Gastroesophageal sphincter (tissue), 4 donors: ENCODE results near the gene GPR37L1. TPM values are rescaled to one million over a fixed set of nuclear protein-coding genes. Genes with fewer than 3 reads are reported as not detected.

Source experiments
- ATAC-seq: fragments of 150-250 bp; one replicate; pipeline ENCODE4 v1.9.1; 2016; ENCODE audit warnings: mild to moderate bottlenecking, moderate library complexity
- H3K27ac ChIP-seq, 4 donors: fragments of 200-600 bp; sonication (generic) in 3 of 4; 1 replicate in 3 of 4; 2 replicates in 1 of 4; pipeline ENCODE4 v1.5.1; 2016 to 2019
- H3K27me3 ChIP-seq: fragments of 200-600 bp; sonication (generic); one replicate; pipeline ENCODE4 v1.5.1; 2019
- H3K36me3 ChIP-seq, 2 donors: fragments of 200-600 bp; sonication (generic); one replicate each; pipeline ENCODE4 v1.5.1; 2019; ENCODE audit warnings: control low read depth in 1 of 2
- H3K4me1 ChIP-seq, 3 donors: fragments of 200-600 bp; sonication (generic); 1 replicate in 2 of 3; 2 replicates in 1 of 3; pipeline ENCODE4 v1.5.1; 2016 to 2019; ENCODE audit warnings: control low read depth in 2 of 3
- H3K4me3 ChIP-seq, 2 donors: fragments of 200-600 bp; sonication (generic); one replicate each; pipeline ENCODE4 v1.5.1; 2019; ENCODE audit warnings: mild to moderate bottlenecking in 1 of 2, moderate library complexity in 1 of 2
- H3K9me3 ChIP-seq, 3 donors: fragments of 200-600 bp; sonication (generic); one replicate each; pipeline ENCODE4 v1.5.1; 2017 to 2019; ENCODE audit warnings: control low read depth in 2 of 3
- EP300 ChIP-seq: sonication (generic); formaldehyde crosslinking; IDR thresholded peaks from one replicate; pipeline ENCODE4 v1.6.1; 2017; ENCODE audit warnings: antibody characterized with exemption, mild to moderate bottlenecking
- POLR2A ChIP-seq, 2 donors: fragments of 450-650 bp; IDR thresholded peaks; one replicate each; pipeline ENCODE4 v1.6.1; 2017; ENCODE audit warnings: antibody characterized with exemption in 2 of 2, mild to moderate bottlenecking in 2 of 2, moderate library complexity in 1 of 2
- POLR2AphosphoS5 ChIP-seq: sonication (generic); formaldehyde crosslinking; IDR thresholded peaks from one replicate; pipeline ENCODE4 v1.6.1; 2017; ENCODE audit warnings: antibody characterized with exemption
- WGBS, 2 donors: methylation state at CpG; one replicate each; pipeline ENCODE4 v1.1.5; 2018; ENCODE audit warnings: low coverage in 1 of 2; 5-methylcytosine and 5-hydroxymethylcytosine counted together
- total RNA-seq, 4 donors: library from RNA; depleted of rRNA; stranded (reverse); fragments of >200 nt; gene quantifications; one replicate each; pipeline ENCODE4 v1.1.0, GENCODE V29; 2016
- TF ChIP-seq, protein P1 (sequence below), 4 experiments: fragments of 200-600 bp in 2 of 4; fragments of 450-650 bp in 2 of 4; sonication (generic) in 1 of 4; IDR thresholded peaks; one replicate each; pipeline ENCODE4 v1.5.1; 2017 to 2019; ENCODE audit warnings: antibody characterized with exemption in 4 of 4, mild to moderate bottlenecking in 2 of 4, moderate library complexity in 2 of 4

GPR37L1 gene
- total RNA-seq, 4 donors from 2014 or later = 0.16 to 0.39 (median 0.27) TPM

DNA sequence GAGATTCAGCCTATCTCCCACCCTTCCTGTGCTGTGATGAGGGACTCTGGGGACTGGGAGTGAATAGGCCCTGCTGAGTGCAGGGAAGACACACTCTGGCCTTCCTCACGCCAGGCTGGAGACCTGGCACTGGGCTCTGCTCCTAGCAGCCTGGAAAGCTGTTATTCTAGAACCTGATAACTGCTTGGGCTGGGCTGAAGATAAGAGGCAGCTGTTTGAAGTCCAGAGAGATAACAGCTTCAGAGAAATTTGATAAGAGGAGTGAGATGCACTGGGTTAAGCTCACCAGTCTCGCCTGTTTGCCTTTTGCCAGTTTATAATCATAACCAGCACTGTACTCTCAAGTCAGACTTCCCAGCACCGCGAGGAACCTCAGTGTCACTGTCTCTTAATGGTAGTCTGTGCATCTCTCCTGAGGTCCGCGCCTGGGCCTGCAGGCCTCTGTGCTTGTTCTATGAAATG, 46.6 kb upstream of the GPR37L1 start:
- Histone ChIP-seq H3K27ac (no peak overlapping the region), H3K9me3 (no peaks in the 10 kb centered on the region), H3K36me3 (no peaks in the 10 kb centered on the region), H3K4me1 (no peaks in the 10 kb centered on the region), H3K4me3 (no peak overlapping the region), H3K27me3 (no peaks in the 10 kb centered on the region)
- no peak for ATAC-seq
- 81 to 91% methylated on average over 5 to 6 of the region's 6 CpGs for WGBS, 2 donors
- TF ChIP-seq POLR2A (IDR thresholded peaks at IDR 0.05) (no peak), POLR2AphosphoS5 (no peak), EP300 (no peak)
- TF ChIP-seq, protein P1, sequence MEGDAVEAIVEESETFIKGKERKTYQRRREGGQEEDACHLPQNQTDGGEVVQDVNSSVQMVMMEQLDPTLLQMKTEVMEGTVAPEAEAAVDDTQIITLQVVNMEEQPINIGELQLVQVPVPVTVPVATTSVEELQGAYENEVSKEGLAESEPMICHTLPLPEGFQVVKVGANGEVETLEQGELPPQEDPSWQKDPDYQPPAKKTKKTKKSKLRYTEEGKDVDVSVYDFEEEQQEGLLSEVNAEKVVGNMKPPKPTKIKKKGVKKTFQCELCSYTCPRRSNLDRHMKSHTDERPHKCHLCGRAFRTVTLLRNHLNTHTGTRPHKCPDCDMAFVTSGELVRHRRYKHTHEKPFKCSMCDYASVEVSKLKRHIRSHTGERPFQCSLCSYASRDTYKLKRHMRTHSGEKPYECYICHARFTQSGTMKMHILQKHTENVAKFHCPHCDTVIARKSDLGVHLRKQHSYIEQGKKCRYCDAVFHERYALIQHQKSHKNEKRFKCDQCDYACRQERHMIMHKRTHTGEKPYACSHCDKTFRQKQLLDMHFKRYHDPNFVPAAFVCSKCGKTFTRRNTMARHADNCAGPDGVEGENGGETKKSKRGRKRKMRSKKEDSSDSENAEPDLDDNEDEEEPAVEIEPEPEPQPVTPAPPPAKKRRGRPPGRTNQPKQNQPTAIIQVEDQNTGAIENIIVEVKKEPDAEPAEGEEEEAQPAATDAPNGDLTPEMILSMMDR (IDR thresholded peaks at IDR 0.05) = no peak

DNA sequence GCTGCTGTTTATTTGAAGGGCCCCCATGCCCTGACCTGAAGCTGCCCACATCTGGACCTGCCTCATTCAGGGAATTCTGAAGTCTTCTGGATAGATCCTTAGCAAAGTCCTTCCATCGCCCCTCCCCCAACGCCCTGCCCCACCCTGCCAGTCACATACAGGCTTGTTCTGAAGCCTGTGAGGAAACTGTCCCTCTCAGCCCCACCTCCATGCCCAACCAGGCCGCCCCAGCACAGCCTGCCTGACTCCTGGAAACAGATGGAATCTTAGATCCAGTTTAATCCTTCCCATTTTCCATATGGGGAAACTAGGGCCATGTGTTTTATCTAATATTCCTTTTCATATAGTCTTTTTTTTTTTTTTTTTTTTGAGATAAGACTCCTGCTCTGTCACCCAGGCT, 44.5 kb upstream of the GPR37L1 start:
- TF ChIP-seq, protein P1 (IDR thresholded peaks at IDR 0.05) = no peak
- TF ChIP-seq EP300 (no peak), POLR2A (IDR thresholded peaks at IDR 0.05) (no peak), POLR2AphosphoS5 (no peak)
- Histone ChIP-seq H3K9me3 (no peaks in the 10 kb centered on the region), H3K4me1 (no peaks in the 10 kb centered on the region), H3K27ac (no peak overlapping the region), H3K36me3 (no peaks in the 10 kb centered on the region), H3K4me3 (no peak overlapping the region), H3K27me3 (no peaks in the 10 kb centered on the region)
- no peak for ATAC-seq
- 80% methylated on average over 1 of the region's 3 CpGs; no CpG with 5 or more reads in 1 of the 2 donors for WGBS, 2 donors

- TF ChIP-seq, protein P1 (IDR thresholded peaks at IDR 0.05) = no peak
- TF ChIP-seq POLR2A (IDR thresholded peaks at IDR 0.05) (no peak), POLR2AphosphoS5 (no peak), EP300 (no peak)
- Histone ChIP-seq H3K27ac (no peak overlapping the region), H3K4me1 (peaks cover 0 to 7% (median 0%) of the 10 kb centered on the region in 3 donors), H3K9me3 (no peaks in the 10 kb centered on the region), H3K27me3 (no peaks in the 10 kb centered on the region), H3K4me3 (no peak overlapping the region), H3K36me3 (no peaks in the 10 kb centered on the region)
- WGBS, 2 donors = 64 to 89% methylated on average over 5 to 6 of the region's 6 CpGs
- no peak for ATAC-seq
Observed at GRCh38 chr1:202081992-202082391, 40.7 kb upstream of the GPR37L1 start.

GRCh38 chr1:202084791-202085681, 37.7 kb upstream of the GPR37L1 start:
- H3K4me1 ChIP-seq = peaks cover 0 to 7% (median 0%) of the 10 kb centered on the region in 3 donors
- no peak overlapping the region for H3K4me3 ChIP-seq
- TF ChIP-seq POLR2A (IDR thresholded peaks at IDR 0.05) (no peak), EP300 (no peak), POLR2AphosphoS5 (no peak)
- TF ChIP-seq, protein P1 (IDR thresholded peaks at IDR 0.05) = no peak
- no peaks in the 10 kb centered on the region for H3K36me3 ChIP-seq
- H3K9me3 ChIP-seq = no peaks in the 10 kb centered on the region
- WGBS, 2 donors = 49 to 70% methylated on average over 6 to 9 of the region's 16 CpGs
- no peak overlapping the region for H3K27ac ChIP-seq
- no peak for ATAC-seq
- no peaks in the 10 kb centered on the region for H3K27me3 ChIP-seq
